Calu3 (cell line): ENCODE data around the gene MAPKAPK5. TPM values are rescaled to one million over a fixed set of nuclear protein-coding genes. Genes with fewer than 3 reads are reported as not detected.

Experiments
- BruUV-seq: library from RNA; stranded (reverse); fragments of 400-500 nt; replicated peaks from 2 replicates; lab custom pipeline; 2021; lab: Mats Ljungman, UMichigan
- CTCF ChIA-PET: fragments of 300-600 bp; sonication (Branson Sonifier 250); formaldehyde crosslinking; loops from one replicate; lab custom pipeline; 2022; ENCODE audit warnings: antibody characterized with exemption; lab: Charles Lee
- DNase-seq: peaks from one replicate; pipeline ENCODE4 v3.0.0; 2022
- H3K27ac Mint-ChIP-seq: one replicate; pipeline ENCODE4 v1.8.0; 2022; ENCODE audit warnings: mixed read lengths; ENCODE audit not compliant: unreplicated experiment
- H3K27me3 Mint-ChIP-seq: one replicate; pipeline ENCODE4 v1.8.0; 2022; ENCODE audit warnings: mixed read lengths; ENCODE audit not compliant: unreplicated experiment
- H3K36me3 Mint-ChIP-seq: one replicate; pipeline ENCODE4 v1.8.0; 2022; ENCODE audit warnings: mild to moderate bottlenecking, moderate library complexity, mixed read lengths; ENCODE audit not compliant: insufficient read depth, unreplicated experiment
- H3K4me1 Mint-ChIP-seq: one replicate; pipeline ENCODE4 v1.8.0; 2022; ENCODE audit warnings: mild to moderate bottlenecking, low read depth, mixed read lengths; ENCODE audit not compliant: unreplicated experiment
- H3K4me3 Mint-ChIP-seq: one replicate; pipeline ENCODE4 v1.8.0; 2022; ENCODE audit warnings: mild to moderate bottlenecking, low read depth, moderate library complexity, mixed read lengths; ENCODE audit not compliant: unreplicated experiment
- H3K9me3 Mint-ChIP-seq: one replicate; pipeline ENCODE4 v1.8.0; 2022; ENCODE audit warnings: low read depth, mixed read lengths; ENCODE audit not compliant: unreplicated experiment
- intact Hi-C: fragments of 100-400 bp; cut with micrococcal nuclease; formaldehyde crosslinking; loops from one replicate; pipeline ENCODE4 v1.10.0; 2022; ENCODE audit not compliant: unreplicated experiment
- total RNA-seq: library from RNA; stranded (reverse); gene quantifications from 2 replicates; pipeline ENCODE4 v1.2.3, GENCODE V29; 2022
- TF ChIP-seq, protein P1 (sequence below): fragments of 200-600 bp; IDR thresholded peaks from one replicate; pipeline ENCODE4 v1.8.0; 2022; ENCODE audit warnings: antibody characterized with exemption; ENCODE audit not compliant: unreplicated experiment

The MAPKAPK5 gene
- total RNA-seq, 1 experiment from 2014 or later, result 84.8 TPM

GRCh38 chr12:111926631-111927030, 84.6 kb downstream of the MAPKAPK5 start:
- BruUV-seq, result no TSS peak
- TF ChIP-seq, protein P1, sequence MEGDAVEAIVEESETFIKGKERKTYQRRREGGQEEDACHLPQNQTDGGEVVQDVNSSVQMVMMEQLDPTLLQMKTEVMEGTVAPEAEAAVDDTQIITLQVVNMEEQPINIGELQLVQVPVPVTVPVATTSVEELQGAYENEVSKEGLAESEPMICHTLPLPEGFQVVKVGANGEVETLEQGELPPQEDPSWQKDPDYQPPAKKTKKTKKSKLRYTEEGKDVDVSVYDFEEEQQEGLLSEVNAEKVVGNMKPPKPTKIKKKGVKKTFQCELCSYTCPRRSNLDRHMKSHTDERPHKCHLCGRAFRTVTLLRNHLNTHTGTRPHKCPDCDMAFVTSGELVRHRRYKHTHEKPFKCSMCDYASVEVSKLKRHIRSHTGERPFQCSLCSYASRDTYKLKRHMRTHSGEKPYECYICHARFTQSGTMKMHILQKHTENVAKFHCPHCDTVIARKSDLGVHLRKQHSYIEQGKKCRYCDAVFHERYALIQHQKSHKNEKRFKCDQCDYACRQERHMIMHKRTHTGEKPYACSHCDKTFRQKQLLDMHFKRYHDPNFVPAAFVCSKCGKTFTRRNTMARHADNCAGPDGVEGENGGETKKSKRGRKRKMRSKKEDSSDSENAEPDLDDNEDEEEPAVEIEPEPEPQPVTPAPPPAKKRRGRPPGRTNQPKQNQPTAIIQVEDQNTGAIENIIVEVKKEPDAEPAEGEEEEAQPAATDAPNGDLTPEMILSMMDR, result no peak
- Mint-ChIP-seq H3K4me3 (no peak overlapping the region), H3K4me1 (no peaks in the 10 kb centered on the region), H3K27me3 (no peaks in the 10 kb centered on the region), H3K27ac (no peak overlapping the region), H3K36me3 (no peaks in the 10 kb centered on the region), H3K9me3 (no peaks in the 10 kb centered on the region)
- CTCF ChIA-PET, result no interaction called here
- DNase-seq, result no peak
- intact Hi-C loops, result no loop called here

DNA sequence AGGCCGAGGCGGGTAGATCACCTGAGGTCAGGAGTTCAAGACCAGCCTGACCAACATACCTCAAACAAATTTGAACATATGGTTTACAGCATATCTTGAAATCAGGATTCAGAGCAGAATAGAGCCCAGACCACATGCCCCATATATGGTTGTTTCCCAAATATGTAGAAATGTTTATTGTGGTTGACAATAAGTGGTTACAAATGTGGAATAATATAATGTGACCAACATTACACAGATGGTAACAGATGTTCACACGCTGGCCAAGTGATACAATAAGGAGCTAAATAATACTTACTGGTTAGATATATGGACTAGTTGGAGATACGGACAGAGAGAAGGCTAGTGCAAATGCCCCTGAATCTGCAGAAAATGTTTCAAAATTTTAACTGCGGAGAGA, 85.3 kb downstream of the MAPKAPK5 start:
- Mint-ChIP-seq H3K27ac (no peak overlapping the region), H3K27me3 (no peaks in the 10 kb centered on the region), H3K36me3 (no peaks in the 10 kb centered on the region), H3K4me1 (no peaks in the 10 kb centered on the region), H3K4me3 (no peak overlapping the region), H3K9me3 (no peaks in the 10 kb centered on the region)
- TF ChIP-seq, protein P1, result no peak
- DNase-seq, result no peak
- CTCF ChIA-PET, result no interaction called here
- intact Hi-C loops, result no loop called here
- no TSS peak for BruUV-seq

DNA sequence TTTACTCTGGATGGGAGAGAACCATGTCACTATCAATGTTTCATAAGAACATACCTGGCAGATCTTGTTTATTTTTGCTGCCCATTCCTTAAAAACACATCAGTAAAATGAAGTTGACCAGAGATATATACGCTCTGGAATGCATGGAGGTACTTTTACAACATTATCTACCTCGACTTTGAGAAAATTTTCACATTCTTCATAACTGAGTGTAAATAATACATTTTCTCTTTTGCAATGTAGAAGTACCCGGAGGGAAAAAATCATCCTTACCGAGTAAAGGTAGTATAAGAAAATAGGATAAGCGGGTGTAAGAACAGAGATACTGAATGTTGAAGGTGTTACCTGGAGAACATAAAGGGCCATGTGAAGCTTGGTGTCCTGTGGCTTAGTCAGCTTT, 90.2 kb downstream of the MAPKAPK5 start:
- BruUV-seq, result no TSS peak
- no peak overlapping the region for H3K27ac Mint-ChIP-seq
- no peak for DNase-seq
- TF ChIP-seq, protein P1, result no peak
- intact Hi-C loops, result no loop called here
- no peaks in the 10 kb centered on the region for H3K9me3 Mint-ChIP-seq
- no peaks in the 10 kb centered on the region for H3K27me3 Mint-ChIP-seq
- CTCF ChIA-PET, result no interaction called here
- no peaks in the 10 kb centered on the region for H3K36me3 Mint-ChIP-seq
- H3K4me3 Mint-ChIP-seq, result no peak overlapping the region
- no peaks in the 10 kb centered on the region for H3K4me1 Mint-ChIP-seq

DNA sequence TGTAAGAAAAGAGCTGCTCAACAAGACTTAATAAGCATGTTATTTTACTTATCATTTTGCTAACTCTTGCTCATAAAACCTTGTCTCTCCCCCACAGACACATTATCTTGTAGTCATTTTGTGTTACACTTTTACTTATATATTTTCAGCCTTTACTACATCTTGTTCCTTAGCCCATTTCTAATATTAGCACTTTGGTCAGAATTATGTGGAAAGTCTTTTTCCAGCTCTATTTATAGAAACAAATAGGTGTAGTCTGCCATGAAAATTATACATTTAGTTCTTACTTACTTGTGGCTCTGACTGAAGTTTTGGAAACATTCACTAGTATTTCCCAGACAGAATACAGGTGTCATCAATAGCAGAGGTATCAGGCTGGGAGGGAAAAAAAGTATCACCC, 94.8 kb downstream of the MAPKAPK5 start:
- Mint-ChIP-seq H3K4me1 (no peaks in the 10 kb centered on the region), H3K36me3 (no peaks in the 10 kb centered on the region), H3K27ac (no peak overlapping the region), H3K4me3 (no peak overlapping the region), H3K9me3 (no peaks in the 10 kb centered on the region), H3K27me3 (no peaks in the 10 kb centered on the region)
- no peak for DNase-seq
- intact Hi-C loops, result no loop called here
- BruUV-seq, result no TSS peak
- CTCF ChIA-PET, result no interaction called here
- TF ChIP-seq, protein P1, result no peak
